HG02981 (cell line): ENCODE results near the gene SUOX.
"Not testable (repeated sequence)": the region's sequence is repeated elsewhere in the genome, so short reads cannot be mapped to it uniquely, and the experiment has no call there.

Experiments used
- ATAC-seq: cut with Tn5 transposase; IDR thresholded peaks from one replicate; pipeline ENCODE4 v1.9.1; 2021; ENCODE audit warnings: mild to moderate bottlenecking, moderate library complexity; ENCODE audit not compliant: unreplicated experiment

SUOX gene

DNA sequence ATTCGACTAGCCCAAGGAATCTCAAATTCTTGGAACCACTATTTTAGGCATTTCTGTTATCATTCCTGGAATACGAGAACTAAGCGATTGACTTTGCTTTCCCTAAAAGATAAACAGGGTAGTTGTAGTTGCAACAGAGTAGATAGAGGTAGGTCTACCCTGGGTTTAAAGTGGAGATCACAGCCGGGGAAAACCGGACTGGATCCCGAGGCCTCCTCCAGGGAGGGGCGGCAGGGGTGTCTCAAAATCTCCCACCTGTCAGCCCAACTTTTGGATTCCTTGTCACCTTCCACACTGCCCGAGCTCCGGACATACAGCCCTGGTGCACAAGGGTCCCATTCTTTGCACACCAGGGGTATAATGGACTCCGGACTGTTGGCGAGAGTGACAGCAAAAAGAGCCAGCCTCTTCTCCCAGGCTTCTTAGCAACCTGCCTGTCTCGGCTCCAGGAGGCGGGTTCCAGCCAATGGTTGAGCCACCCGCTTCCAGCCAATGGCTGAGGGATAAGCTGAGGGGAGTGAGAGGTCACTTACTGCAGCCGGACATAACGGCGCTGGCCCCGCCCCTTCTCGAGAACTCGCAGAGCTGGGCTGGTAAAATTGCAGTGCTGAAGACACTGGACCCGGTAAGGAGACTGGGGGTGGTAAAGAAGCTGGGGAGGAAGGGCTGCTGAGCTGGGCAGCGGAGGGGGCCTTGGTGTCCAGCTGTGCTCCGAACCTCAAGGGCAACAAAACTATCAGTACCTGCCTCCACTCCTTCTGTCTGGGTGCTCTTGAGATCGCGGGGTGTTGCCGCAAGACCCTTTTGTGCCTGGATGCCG lies at the start of gene SUOX:
Gene SUOX (plus strand): TSS at position 562 of the 820 bp plus-strand sequence. CDS start 4,946 bp downstream, outside the sequence.
- peak; percentile 100 for ATAC-seq

GRCh38 chr12:55955344-55955743 lies 41.7 kb upstream of the SUOX start:
- ATAC-seq, result no peak

GRCh38 chr12:55955800-55956508 lies 41.1 kb upstream of the SUOX start:
- no peak for ATAC-seq

- no peak for ATAC-seq
Measured at GRCh38 chr12:55957106-55957859, 39.8 kb upstream of the SUOX start.

GRCh38 chr12:55963760-55964159 lies 33.3 kb upstream of the SUOX start:
- ATAC-seq, result no peak

GRCh38 chr12:55965240-55965639 lies 31.8 kb upstream of the SUOX start:
- ATAC-seq, result no peak

- no peak for ATAC-seq
Measured at GRCh38 chr12:55965941-55966407, 31.1 kb upstream of the SUOX start, which contains the start of gene PMEL. Gene PMEL, minus strand, starts transcription at chr12:55966042. Its CDS starts 31 bp downstream, at chr12:55966011.

- peak; percentile 94 for ATAC-seq
Measured at GRCh38 chr12:55966408-55967281, 30.4 kb upstream of the SUOX start, which contains the start of gene CDK2. Gene CDK2, plus strand, starts transcription at chr12:55966830. Its CDS starts 179 bp downstream, at chr12:55967009.

DNA sequence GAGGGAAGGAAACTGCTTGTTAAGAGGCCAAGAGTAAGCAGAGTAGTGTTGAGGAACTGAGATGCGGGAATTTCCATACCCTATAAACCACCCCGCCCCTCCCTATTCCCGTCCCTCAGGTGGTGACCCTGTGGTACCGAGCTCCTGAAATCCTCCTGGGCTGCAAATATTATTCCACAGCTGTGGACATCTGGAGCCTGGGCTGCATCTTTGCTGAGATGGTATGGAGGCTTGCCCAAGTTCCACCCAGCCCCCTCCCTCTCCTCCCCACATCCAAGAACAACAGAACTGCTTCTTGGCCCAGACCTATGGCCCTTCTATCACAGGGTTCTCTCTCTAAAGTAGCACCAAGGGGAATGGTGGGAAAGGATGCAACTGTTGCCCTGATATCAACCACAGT lies 27.7 kb upstream of the SUOX start:
- ATAC-seq, result no peak

DNA sequence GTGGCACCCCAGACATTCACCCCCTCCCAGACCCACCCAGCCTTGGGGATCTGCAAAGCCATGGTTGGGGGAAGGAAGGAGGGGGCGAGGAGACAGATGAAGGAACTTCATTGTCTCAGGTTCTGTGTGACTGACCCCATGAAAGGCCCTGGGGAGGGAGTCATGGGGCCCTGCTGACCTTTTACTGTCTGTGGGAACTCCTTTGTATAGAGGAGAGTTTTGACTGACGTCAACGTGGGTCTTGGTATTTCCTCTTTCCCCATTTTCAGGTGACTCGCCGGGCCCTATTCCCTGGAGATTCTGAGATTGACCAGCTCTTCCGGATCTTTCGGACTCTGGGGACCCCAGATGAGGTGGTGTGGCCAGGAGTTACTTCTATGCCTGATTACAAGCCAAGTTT lies 26.3 kb upstream of the SUOX start:
- no peak for ATAC-seq

GRCh38 chr12:55972042-55972441 lies 25.0 kb upstream of the SUOX start:
- no peak for ATAC-seq

DNA sequence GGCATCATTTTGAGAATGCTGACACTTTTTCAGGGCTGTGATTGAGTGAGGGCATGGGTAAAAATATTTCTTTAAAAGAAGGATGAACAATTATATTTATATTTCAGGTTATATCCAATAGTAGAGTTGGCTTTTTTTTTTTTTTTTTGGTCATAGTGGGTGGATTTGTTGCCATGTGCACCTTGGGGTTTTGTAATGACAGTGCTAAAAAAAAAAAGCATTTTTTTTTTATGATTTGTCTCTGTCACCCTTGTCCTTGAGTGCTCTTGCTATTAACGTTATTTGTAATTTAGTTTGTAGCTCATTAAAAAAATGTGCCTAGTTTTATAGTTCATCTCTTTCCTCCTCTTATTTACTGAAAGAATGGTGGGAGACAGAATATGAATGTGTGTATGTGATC lies 24.6 kb upstream of the SUOX start:
- ATAC-seq, result no peak

- no peak for ATAC-seq
Measured at GRCh38 chr12:55972911-55973598, 24.0 kb upstream of the SUOX start.

- ATAC-seq, result peak; percentile 93
Measured at GRCh38 chr12:55973599-55974307, 23.3 kb upstream of the SUOX start, which contains the start of gene RAB5B. Gene RAB5B, plus strand, starts transcription at chr12:55974078. Its CDS starts 12,883 bp downstream, at chr12:55986961.

DNA sequence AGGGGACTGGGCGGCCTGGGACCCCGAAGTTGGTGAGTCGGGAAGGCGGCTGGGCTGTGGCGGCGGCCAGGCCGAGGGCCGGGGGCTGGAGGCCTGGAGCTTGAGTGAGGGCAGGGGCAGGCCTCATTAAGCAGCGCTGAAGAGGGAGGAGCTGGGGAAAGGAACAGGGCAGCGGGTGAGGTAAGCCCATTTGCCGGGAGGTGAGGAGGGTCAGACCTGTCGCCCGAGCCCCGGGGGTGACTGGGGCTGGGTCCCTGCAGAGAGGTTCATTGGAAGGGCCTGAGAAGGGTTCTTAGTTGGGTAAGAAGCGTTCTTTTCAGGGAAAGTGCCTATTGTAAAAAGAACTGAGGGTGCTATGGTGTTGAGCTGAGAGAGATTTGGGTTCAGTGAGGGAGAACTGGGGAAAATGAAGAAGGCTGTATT lies 22.8 kb upstream of the SUOX start:
- peak; percentile 14 for ATAC-seq

DNA sequence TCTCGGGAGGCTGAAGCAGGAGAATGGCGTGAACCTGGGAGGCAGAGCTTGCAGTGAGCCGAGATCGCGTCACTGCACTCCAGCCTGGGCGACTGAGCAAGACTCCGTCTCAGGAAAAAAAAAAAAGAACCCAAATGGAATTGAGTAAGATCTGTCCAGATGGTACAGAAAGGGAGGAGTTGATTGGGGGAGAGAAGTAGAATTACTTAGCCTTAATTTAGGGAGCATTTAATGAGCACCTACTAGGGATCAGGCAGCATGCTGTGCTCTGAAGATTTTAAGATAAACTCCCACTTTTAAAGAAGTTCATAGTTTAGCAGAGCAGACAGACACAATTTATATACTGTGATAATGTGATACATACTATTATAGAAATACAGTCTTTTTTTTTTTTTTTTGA lies 18.7 kb upstream of the SUOX start:
- no peak for ATAC-seq

GRCh38 chr12:55979069-55979468 lies 18.0 kb upstream of the SUOX start:
- no peak for ATAC-seq

GRCh38 chr12:55981882-55982281 lies 15.2 kb upstream of the SUOX start:
- ATAC-seq, result not testable (repeated sequence)
